HepG2 (cell line): ENCODE results near the gene DNAJA1. TPM values are rescaled to one million over a fixed set of nuclear protein-coding genes. Genes with fewer than 3 reads are reported as not detected.

ENCODE experiments used
- CCDC6 ChIP-seq: sonication (generic); formaldehyde crosslinking; IDR thresholded peaks from 2 replicates; pipeline ENCODE4 v1.8.1; 2022; ENCODE audit warnings: mild to moderate bottlenecking, missing genetic modification reagents, moderate library complexity
- GATAD2A ChIP-seq: IDR thresholded peaks from 2 replicates; pipeline ENCODE4 v1.6.1; 2016
- HOXA5 ChIP-seq: sonication (generic); formaldehyde crosslinking; IDR thresholded peaks from 2 replicates; pipeline ENCODE4 v1.4.0; 2020; ENCODE audit warnings: missing genetic modification reagents
- IRF9 ChIP-seq: sonication (generic); formaldehyde crosslinking; IDR thresholded peaks from 2 replicates; pipeline ENCODE4 v1.8.0; 2022; ENCODE audit warnings: missing genetic modification reagents, mild to moderate bottlenecking, borderline replicate concordance
- KDM4B ChIP-seq: sonication (generic); formaldehyde crosslinking; IDR thresholded peaks from 2 replicates; pipeline ENCODE4 v1.4.0; 2020; ENCODE audit warnings: missing genetic modification reagents
- MED1 ChIP-seq: sonication (generic); formaldehyde crosslinking; IDR thresholded peaks from 2 replicates; pipeline ENCODE4 v1.4.0; 2020; ENCODE audit warnings: missing genetic modification reagents
- NCOR1 ChIP-seq: fragments of 200-600 bp; sonication (generic); IDR thresholded peaks from 2 replicates; pipeline ENCODE4 v1.7.0; 2017; ENCODE audit warnings: antibody characterized with exemption, low read length, borderline replicate concordance
- PITX1 ChIP-seq: sonication (generic); formaldehyde crosslinking; IDR thresholded peaks from 2 replicates; pipeline ENCODE4 v1.5.1; 2020; ENCODE audit warnings: mild to moderate bottlenecking, missing genetic modification reagents
- SNAPC4 ChIP-seq: sonication (generic); formaldehyde crosslinking; IDR thresholded peaks from 2 replicates; pipeline ENCODE4 v1.4.0; 2020; ENCODE audit warnings: mild to moderate bottlenecking, missing genetic modification reagents
- ZHX2 ChIP-seq, 2 experiments: sonication (generic) in 1 of 2; formaldehyde crosslinking in 1 of 2; IDR thresholded peaks; 2 replicates each; pipeline versions ENCODE4 v1.6.1 to v1.9.0; 2014 to 2022; ENCODE audit warnings: antibody characterized with exemption in 1 of 2, borderline replicate concordance in 1 of 2, inconsistent platforms in 1 of 2, low read depth in 1 of 2, missing genetic modification reagents in 1 of 2
- ZNF20 ChIP-seq: sonication (generic); formaldehyde crosslinking; IDR thresholded peaks from 2 replicates; pipeline ENCODE4 v1.4.0; 2020; ENCODE audit warnings: mild to moderate bottlenecking, moderate library complexity, missing genetic modification reagents
- ZNF414 ChIP-seq: sonication (generic); formaldehyde crosslinking; IDR thresholded peaks from 2 replicates; pipeline ENCODE4 v1.5.0; 2020; ENCODE audit warnings: missing genetic modification reagents
- ZNF547 ChIP-seq: sonication (generic); formaldehyde crosslinking; IDR thresholded peaks from 2 replicates; pipeline ENCODE4 v1.5.1; 2020; ENCODE audit warnings: mild to moderate bottlenecking, missing genetic modification reagents
- ZNF605 ChIP-seq: sonication (generic); formaldehyde crosslinking; IDR thresholded peaks from 2 replicates; pipeline ENCODE4 v1.8.0; 2022; ENCODE audit warnings: mild to moderate bottlenecking, missing genetic modification reagents
- ZNF607 ChIP-seq: sonication (generic); formaldehyde crosslinking; IDR thresholded peaks from 2 replicates; pipeline ENCODE4 v1.5.1; 2020; ENCODE audit warnings: missing genetic modification reagents, mild to moderate bottlenecking, borderline replicate concordance
- polyA plus RNA-seq, 8 experiments: library from polyadenylated mRNA; depleted of rRNA in 3 of 8; stranded (reverse) in 7 of 8; unstranded in 1 of 8; fragments of >200 nt; fragmentation: Illumina TruSeq in 4 of 8; extraction: Trizol in 4 of 8; gene quantifications; 2 replicates each; pipeline versions ENCODE4 v1.2.1 to v1.2.3, GENCODE V29; 2011 to 2016; ENCODE audit warnings: low read depth in 4 of 8, missing spikeins in 1 of 8, mixed read lengths in 1 of 8; ENCODE audit not compliant: insufficient read depth in 1 of 8
- total RNA-seq, 5 experiments: library from RNA; depleted of rRNA; stranded (reverse); fragments of >200 nt; fragmentation: Illumina TruSeq; extraction: Trizol; gene quantifications; 2 replicates each; pipeline ENCODE4 v1.2.3, GENCODE V29; 2016; ENCODE audit warnings: low read depth in 1 of 5

The DNAJA1 gene
- total and polyA plus RNA-seq, 2 of the 13 experiments (the other 11 are each of a cell fraction or from before 2014, with no cell fraction given): 95.9 to 306 TPM

- peak; percentile 61; the same call in 1 of the 2 replicates for TF ChIP-seq PITX1
- peak; percentile 61; the same call in 1 of the 2 replicates for TF ChIP-seq HOXA5 (CRISPR knock-in tag)
- TF ChIP-seq ZNF20 (CRISPR knock-in tag): no peak; the same call in 1 of the 2 replicates
- TF ChIP-seq KDM4B (CRISPR knock-in tag): no peak
- TF ChIP-seq CCDC6 (CRISPR knock-in tag): no peak
- TF ChIP-seq ZNF414 (CRISPR knock-in tag): no peak
- peak; percentile 87; the same call in 1 of the 2 replicates for TF ChIP-seq ZNF607 (CRISPR knock-in tag)
- TF ChIP-seq SNAPC4 (CRISPR knock-in tag): peak; percentile 91
- no peak for TF ChIP-seq ZNF547
- no peak for TF ChIP-seq IRF9 (CRISPR knock-in tag)
- TF ChIP-seq NCOR1: no peak
- TF ChIP-seq ZHX2 (IDR thresholded peaks at IDR 0.05; ENCODE audit: low read depth): peak; percentile 83
- TF ChIP-seq ZHX2 (CRISPR knock-in tag; IDR thresholded peaks at IDR 0.05; ENCODE audit: borderline replicate concordance): no peak
- TF ChIP-seq GATAD2A (CRISPR knock-in tag): peak; percentile 69
- TF ChIP-seq MED1 (CRISPR knock-in tag): peak; percentile 57
- TF ChIP-seq ZNF605 (CRISPR knock-in tag): peak; percentile 65
These were observed 51.3 kb downstream of the DNAJA1 start, which contains the start of gene SMU1 (continued) for GRCh38 chr9:33076046-33077004.
